Pancreas (tissue), 10 donors: ENCODE measurements around the gene CDC16. TPM values are rescaled to one million over a fixed set of nuclear protein-coding genes. Genes with fewer than 3 reads are reported as not detected.

Source experiments
- ATAC-seq, 4 donors: fragments of 200-7000 bp; cut with Tn5 transposase; one replicate each; pipeline versions ENCODE4 v1.8.0 to v1.9.1; 2020; ENCODE audit warnings: mild to moderate bottlenecking in 4 of 4, moderate library complexity in 4 of 4
- DNase-seq, 6 donors: peaks; one replicate each; pipeline ENCODE4 v3.0.0-alpha.2; 2020
- FAIRE-seq: peaks from 2 replicates; lab custom pipeline; 2012; peaks lifted over from hg19 to GRCh38; lab: Jason Lieb, UNC
- H3K27ac ChIP-seq, 4 donors: fragments of 200-600 bp; sonication (generic); 1 replicate in 3 of 4; 2 replicates in 1 of 4; pipeline versions ENCODE4 v1.5.0 to v1.8.0; 2020
- H3K27me3 ChIP-seq, 4 donors: fragments of 200-600 bp; one replicate each; pipeline ENCODE4 v1.8.0; 2021
- H3K36me3 ChIP-seq, 3 donors: fragments of 200-600 bp; sonication (generic) in 1 of 3; one replicate each; pipeline versions ENCODE4 v1.5.0 to v1.8.0; 2020 to 2021
- H3K4me1 ChIP-seq, 3 donors: fragments of 200-600 bp; one replicate each; pipeline ENCODE4 v1.8.0; 2021
- H3K4me3 ChIP-seq, 4 donors: fragments of 200-600 bp; sonication (generic) in 2 of 4; one replicate each; pipeline versions ENCODE4 v1.5.0 to v1.8.0; 2020 to 2021
- H3K9me3 ChIP-seq, 4 donors: fragments of 200-600 bp; one replicate each; pipeline ENCODE4 v1.8.0; 2021
- WGBS, 2 donors: extraction: QIAGEN DNeasy Blood & Tissue Kit; methylation state at CpG; one replicate each; pipeline ENCODE4 v1.1.7; 2013; 5-methylcytosine and 5-hydroxymethylcytosine counted together
- intact Hi-C, 3 donors: fragments of 100-400 bp; cut with DNase I; formaldehyde crosslinking; loops; one replicate each; pipeline versions ENCODE4 v1.11.1 to v1.14.2; 2022
- polyA plus RNA-seq, 2 donors: library from polyadenylated mRNA; stranded (reverse); fragments of 200-250 nt; gene quantifications; one replicate each; pipeline ENCODE4 v1.2.3, GENCODE V29; 2013
- total RNA-seq, 6 donors: library from RNA; stranded (reverse); fragmentation: NEBNext Ultra II Directional in 4 of 6; extraction: Animal tissue kit (Norgen Biotek cat#: 25700) in 4 of 6; gene quantifications; one replicate each; pipeline versions ENCODE4 v1.2.1 to v1.2.4, GENCODE V29; 2021 to 2023
- TF ChIP-seq, protein P1 (sequence below), 4 donors: fragments of 200-600 bp; sonication (generic) in 3 of 4; IDR thresholded peaks; one replicate each; pipeline versions ENCODE4 v1.5.0 to v1.8.0; 2021; ENCODE audit warnings: antibody characterized with exemption in 4 of 4
- donor health status: healthy with polysubstance abuse.
- donor health status: DM: no; HTN: no; CAD: no; lungs with moderate emphysema.
- donor health status: DM: no; HTN: no; CAD: no.
- donor health status: control.
- donor health status: control.
- donor health status: Bipolar disorder and iron deficiency.
- donor health status: DM: yes; HTN: yes; CAD: no.
- donor health status: DM: no; HTN: no; CAD: no.
- donor health status: DM: no; HTN: no; CAD: no.
- donor health status: DM: yes; HTN: yes; CAD: no.

Gene CDC16
- total and polyA plus RNA-seq, 8 donors: 28.7 to 71.1 (median 31.9) TPM

DNA sequence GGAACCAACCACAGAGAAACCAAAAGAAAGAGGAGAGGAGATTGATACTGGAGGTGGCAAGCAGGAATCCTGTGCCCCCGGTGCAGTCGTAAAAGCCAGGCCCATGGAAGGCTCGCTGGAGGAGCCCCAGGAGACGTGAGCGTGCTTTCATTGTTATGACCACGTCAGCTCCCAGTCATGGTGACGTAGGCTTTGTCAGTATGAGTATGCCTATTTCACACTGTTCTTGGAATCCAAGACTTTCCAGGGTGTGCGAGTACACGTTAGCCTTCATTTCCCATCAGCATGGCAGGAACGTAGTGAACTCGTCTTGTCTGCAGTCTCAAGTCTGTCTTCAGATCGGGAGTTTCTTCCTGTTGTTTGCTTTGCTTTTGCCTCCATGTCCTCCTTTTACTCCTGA, 64.2 kb downstream of the CDC16 start:
- Histone ChIP-seq H3K36me3 (peaks cover 0 to 26% (median 4%) of the 10 kb centered on the region in 3 donors), H3K4me1 (peaks cover 0 to 8% (median 0%) of the 10 kb centered on the region in 3 donors), H3K9me3 (no peaks in the 10 kb centered on the region), H3K27me3 (no peaks in the 10 kb centered on the region), H3K4me3 (no peak overlapping the region), H3K27ac (no peak overlapping the region)
- intact Hi-C loops: no loop called here
- 86 to 90% methylated on average over 12 of the region's 12 CpGs for WGBS, 2 donors
- TF ChIP-seq, protein P1, sequence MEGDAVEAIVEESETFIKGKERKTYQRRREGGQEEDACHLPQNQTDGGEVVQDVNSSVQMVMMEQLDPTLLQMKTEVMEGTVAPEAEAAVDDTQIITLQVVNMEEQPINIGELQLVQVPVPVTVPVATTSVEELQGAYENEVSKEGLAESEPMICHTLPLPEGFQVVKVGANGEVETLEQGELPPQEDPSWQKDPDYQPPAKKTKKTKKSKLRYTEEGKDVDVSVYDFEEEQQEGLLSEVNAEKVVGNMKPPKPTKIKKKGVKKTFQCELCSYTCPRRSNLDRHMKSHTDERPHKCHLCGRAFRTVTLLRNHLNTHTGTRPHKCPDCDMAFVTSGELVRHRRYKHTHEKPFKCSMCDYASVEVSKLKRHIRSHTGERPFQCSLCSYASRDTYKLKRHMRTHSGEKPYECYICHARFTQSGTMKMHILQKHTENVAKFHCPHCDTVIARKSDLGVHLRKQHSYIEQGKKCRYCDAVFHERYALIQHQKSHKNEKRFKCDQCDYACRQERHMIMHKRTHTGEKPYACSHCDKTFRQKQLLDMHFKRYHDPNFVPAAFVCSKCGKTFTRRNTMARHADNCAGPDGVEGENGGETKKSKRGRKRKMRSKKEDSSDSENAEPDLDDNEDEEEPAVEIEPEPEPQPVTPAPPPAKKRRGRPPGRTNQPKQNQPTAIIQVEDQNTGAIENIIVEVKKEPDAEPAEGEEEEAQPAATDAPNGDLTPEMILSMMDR (IDR thresholded peaks at IDR 0.05): no peak
- ATAC-seq: no peak
- FAIRE-seq: no peak
- DNase-seq: no peak

DNA sequence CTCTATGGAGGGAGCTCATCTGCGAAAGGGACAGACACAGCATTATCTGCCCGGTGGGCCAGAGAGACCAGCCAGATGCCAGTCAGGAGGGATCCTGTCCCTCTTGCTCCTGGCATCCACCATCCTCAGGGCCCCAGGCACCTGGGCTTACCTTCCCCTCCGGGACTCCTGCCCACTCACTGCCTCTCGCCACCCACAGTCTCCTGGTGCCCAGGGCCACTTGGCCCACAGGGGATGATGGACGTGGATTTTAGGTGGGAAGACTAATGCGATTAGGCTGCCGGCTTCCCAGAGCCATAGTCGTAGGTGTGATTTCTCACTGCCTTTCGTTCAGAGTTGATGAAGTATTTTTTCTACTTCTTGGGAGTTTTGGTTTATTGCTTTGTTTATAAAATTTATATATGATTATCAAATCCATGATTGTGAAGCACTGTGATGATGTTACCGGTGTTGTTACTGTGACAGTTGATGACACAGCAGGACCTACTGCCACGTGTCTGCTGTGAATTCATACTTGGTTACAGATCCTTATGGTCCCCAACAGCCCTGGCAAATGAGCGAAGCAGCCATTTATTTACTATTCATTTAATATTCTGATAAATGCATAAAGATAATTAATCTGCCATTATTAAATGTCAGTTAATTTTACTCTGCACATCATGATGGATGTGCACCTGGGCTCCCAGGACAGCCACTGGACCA, 65.1 kb downstream of the CDC16 start:
- WGBS, 2 donors: 92 to 94% methylated on average over 12 of the region's 12 CpGs
- DNase-seq: no peak
- no peak for ATAC-seq
- H3K9me3 ChIP-seq: no peaks in the 10 kb centered on the region
- H3K27ac ChIP-seq: no peak overlapping the region
- peaks cover 0 to 8% (median 0%) of the 10 kb centered on the region in 3 donors for H3K4me1 ChIP-seq
- no peak overlapping the region for H3K4me3 ChIP-seq
- intact Hi-C loops: no loop called here
- H3K27me3 ChIP-seq: no peaks in the 10 kb centered on the region
- H3K36me3 ChIP-seq: peaks cover 0 to 26% (median 4%) of the 10 kb centered on the region in 3 donors
- no peak for FAIRE-seq
- TF ChIP-seq, protein P1 (IDR thresholded peaks at IDR 0.05): no peak

DNA sequence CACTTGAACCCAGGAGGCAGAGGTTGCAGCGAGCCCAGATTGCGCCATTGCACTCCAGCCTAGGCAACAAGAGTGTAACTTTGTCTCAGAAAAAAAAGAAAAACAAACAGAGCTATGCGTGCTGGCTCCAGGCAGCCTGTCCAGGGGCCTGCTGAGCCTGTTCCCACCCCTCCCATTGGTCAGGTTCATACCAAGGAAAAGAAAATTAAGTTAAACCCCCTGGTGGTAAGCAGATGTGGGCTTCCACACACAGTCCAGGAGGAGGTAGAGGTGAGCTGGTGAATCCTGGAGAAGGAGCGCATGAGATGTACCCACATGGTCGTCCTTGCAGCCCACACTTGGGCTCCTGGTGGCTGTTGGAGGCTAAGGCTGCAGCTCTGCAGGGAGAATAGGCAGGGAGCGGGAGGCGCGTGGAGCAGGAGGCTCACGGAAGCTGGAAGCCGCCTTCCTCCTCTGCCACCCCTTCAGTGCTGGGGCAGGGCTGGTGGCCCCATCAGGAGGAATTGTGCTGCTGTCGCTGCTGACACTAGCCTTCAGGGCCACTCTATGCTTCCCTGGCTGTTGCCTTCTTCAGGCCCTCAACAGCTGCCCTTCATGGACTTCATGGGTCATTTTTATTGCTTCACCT, 69.1 kb downstream of the CDC16 start:
- H3K9me3 ChIP-seq: no peaks in the 10 kb centered on the region
- no peak overlapping the region for H3K4me3 ChIP-seq
- H3K27ac ChIP-seq: peak overlapping the region in 3 of 4 donors; percentile 44 to 53 (median 50)
- H3K4me1 ChIP-seq: peaks cover 0 to 8% (median 0%) of the 10 kb centered on the region in 3 donors
- WGBS, 2 donors: 60 to 70% methylated on average over 11 of the region's 11 CpGs
- H3K36me3 ChIP-seq: peaks cover 0 to 27% (median 4%) of the 10 kb centered on the region in 3 donors
- DNase-seq: no peak
- FAIRE-seq: no peak
- intact Hi-C loops: no loop called here
- H3K27me3 ChIP-seq: no peaks in the 10 kb centered on the region
- TF ChIP-seq, protein P1 (IDR thresholded peaks at IDR 0.05): no peak
- ATAC-seq: peak in 3 of 4 donors; percentile 34 to 63 (median 51)

DNA sequence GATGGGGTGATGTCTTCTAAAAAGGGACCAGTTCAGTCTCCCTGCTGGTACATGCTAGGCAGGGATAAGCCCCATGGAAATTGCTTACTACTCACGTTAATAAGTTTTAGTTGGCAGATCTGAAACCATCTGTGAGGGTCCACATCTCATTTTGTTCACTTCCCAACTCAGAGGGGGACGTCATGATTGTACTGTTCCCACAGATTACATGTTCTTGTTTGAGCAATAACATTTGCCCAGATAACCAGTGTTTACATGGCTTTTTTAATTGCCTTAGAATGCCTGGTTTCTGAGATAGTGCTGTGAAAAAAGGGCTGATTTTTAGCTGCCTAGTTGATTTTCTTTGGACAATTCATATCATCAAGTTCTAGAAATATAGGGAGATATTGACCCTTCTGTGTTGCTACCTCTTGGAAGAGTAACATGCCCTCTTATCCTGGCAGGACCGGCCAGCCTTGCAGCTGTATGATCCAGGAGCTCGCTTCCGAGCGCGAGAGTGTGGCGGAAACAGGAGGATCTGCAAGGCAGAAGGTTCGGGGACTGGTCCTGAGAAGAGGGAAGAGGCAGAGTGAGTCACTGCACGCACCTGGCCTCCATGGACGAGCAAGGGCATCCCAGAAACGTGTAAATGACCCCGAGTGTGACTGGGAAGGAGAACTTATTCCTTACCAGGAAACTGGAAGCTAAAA, 69.8 kb downstream of the CDC16 start:
- Histone ChIP-seq H3K27me3 (no peaks in the 10 kb centered on the region), H3K4me3 (no peak overlapping the region), H3K36me3 (peaks cover 0 to 21% (median 4%) of the 10 kb centered on the region in 3 donors), H3K27ac (peak overlapping the region in 3 of 4 donors; percentile 44 to 53 (median 50)), H3K9me3 (no peaks in the 10 kb centered on the region), H3K4me1 (peaks cover 0 to 8% (median 0%) of the 10 kb centered on the region in 3 donors)
- DNase-seq: peak in 3 of 6 donors; percentile 15 to 62 (median 53)
- TF ChIP-seq, protein P1 (IDR thresholded peaks at IDR 0.05): no peak
- intact Hi-C loops: no loop called here
- no peak for FAIRE-seq
- ATAC-seq: peak; percentile 34 to 80 (median 74)
- WGBS, 2 donors: 46 to 54% methylated on average over 13 of the region's 13 CpGs
